Esophagus squamous epithelium (tissue), 4 donors: ENCODE results near the gene CFAP57.
"Not testable (repeated sequence)": the region's sequence is repeated elsewhere in the genome, so short reads cannot be mapped to it uniquely, and the experiment has no call there.

Source experiments
- POLR2A ChIP-seq, 4 donors: fragments of 450-650 bp; IDR thresholded peaks; one replicate each; pipeline ENCODE4 v1.6.1; 2017; ENCODE audit warnings: antibody characterized with exemption in 4 of 4, mild to moderate bottlenecking in 4 of 4, moderate library complexity in 3 of 4
- TF ChIP-seq, protein P1 (sequence below), 6 experiments: fragments of 450-650 bp in 4 of 6; fragments of 200-600 bp in 2 of 6; sonication (generic) in 2 of 6; IDR thresholded peaks; one replicate each; pipeline ENCODE4 v1.5.1; 2016 to 2019; ENCODE audit warnings: antibody characterized with exemption in 6 of 6, mild to moderate bottlenecking in 4 of 6, moderate library complexity in 4 of 6

DNA sequence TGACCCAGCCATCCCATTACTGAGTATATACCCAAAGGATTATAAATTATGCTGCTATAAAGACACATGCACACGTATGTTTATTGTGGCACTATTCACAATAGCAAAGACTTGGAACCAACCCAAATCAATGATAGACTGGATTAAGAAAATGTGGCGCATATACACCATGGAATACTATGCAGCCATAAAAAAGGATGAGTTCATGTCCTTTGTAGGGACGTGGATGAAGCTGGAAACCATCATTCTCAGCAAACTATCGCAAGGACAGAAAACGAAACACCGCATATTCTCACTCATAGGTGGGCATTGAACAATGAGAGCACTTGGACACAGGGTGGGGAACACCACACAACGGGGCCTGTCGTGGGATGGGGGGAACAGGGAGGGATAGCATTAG, 36.1 kb downstream of the CFAP57 start:
- TF ChIP-seq POLR2A (IDR thresholded peaks at IDR 0.05), result not testable (repeated sequence)
- TF ChIP-seq, protein P1, sequence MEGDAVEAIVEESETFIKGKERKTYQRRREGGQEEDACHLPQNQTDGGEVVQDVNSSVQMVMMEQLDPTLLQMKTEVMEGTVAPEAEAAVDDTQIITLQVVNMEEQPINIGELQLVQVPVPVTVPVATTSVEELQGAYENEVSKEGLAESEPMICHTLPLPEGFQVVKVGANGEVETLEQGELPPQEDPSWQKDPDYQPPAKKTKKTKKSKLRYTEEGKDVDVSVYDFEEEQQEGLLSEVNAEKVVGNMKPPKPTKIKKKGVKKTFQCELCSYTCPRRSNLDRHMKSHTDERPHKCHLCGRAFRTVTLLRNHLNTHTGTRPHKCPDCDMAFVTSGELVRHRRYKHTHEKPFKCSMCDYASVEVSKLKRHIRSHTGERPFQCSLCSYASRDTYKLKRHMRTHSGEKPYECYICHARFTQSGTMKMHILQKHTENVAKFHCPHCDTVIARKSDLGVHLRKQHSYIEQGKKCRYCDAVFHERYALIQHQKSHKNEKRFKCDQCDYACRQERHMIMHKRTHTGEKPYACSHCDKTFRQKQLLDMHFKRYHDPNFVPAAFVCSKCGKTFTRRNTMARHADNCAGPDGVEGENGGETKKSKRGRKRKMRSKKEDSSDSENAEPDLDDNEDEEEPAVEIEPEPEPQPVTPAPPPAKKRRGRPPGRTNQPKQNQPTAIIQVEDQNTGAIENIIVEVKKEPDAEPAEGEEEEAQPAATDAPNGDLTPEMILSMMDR (IDR thresholded peaks at IDR 0.05), result not testable (repeated sequence)
